Measurements from ENCODE around the gene CLASP2.
"Not testable (repeated sequence)": the region's sequence is repeated elsewhere in the genome, so short reads cannot be mapped to it uniquely, and the experiment has no call there.

CLASP2 gene

GRCh38 chr3:33717866-33718594 is at the start of gene CLASP2:
CLASP2 (minus strand) TSS chr3:33718254; CDS start chr3:33718002, 252 bp downstream.
- DNase-seq: peak; percentile 55

- no peak for DNase-seq
Measured at GRCh38 chr3:33758864-33759263, 40.8 kb upstream of the CLASP2 start.

- no peak for DNase-seq
Measured at GRCh38 chr3:33758281-33758680, 40.2 kb upstream of the CLASP2 start.

GRCh38 chr3:33754391-33754790 is 36.3 kb upstream of the CLASP2 start:
- not testable (repeated sequence) for DNase-seq

GRCh38 chr3:33751336-33751735 is 33.3 kb upstream of the CLASP2 start:
- no peak for DNase-seq

- no peak for DNase-seq
Measured at GRCh38 chr3:33750211-33750548, 32.1 kb upstream of the CLASP2 start.

GRCh38 chr3:33749546-33750210 is 31.6 kb upstream of the CLASP2 start:
- no peak for DNase-seq

GRCh38 chr3:33746416-33747116 is 28.5 kb upstream of the CLASP2 start:
- DNase-seq: no peak

- DNase-seq: no peak
Measured at GRCh38 chr3:33737146-33737545, 19.1 kb upstream of the CLASP2 start.

GRCh38 chr3:33732394-33732793 is 14.3 kb upstream of the CLASP2 start:
- DNase-seq: no peak

GRCh38 chr3:33729993-33730392 is 11.9 kb upstream of the CLASP2 start:
- DNase-seq: no peak

GRCh38 chr3:33724256-33724655 is 6.2 kb upstream of the CLASP2 start:
- no peak for DNase-seq

- no peak for DNase-seq
Measured at GRCh38 chr3:33722626-33723370, 4.7 kb upstream of the CLASP2 start.

GRCh38 chr3:33722191-33722590 is 4.1 kb upstream of the CLASP2 start:
- DNase-seq: no peak

- no peak for DNase-seq
Measured at GRCh38 chr3:33718595-33718907, 497 bp upstream of the CLASP2 start.

GRCh38 chr3:33717616-33717865 is 513 bp downstream of the CLASP2 start:
- DNase-seq: no peak

GRCh38 chr3:33716227-33716626 is 1.8 kb downstream of the CLASP2 start:
- no peak for DNase-seq

GRCh38 chr3:33711100-33711499 is 7.0 kb downstream of the CLASP2 start:
- DNase-seq: no peak

GRCh38 chr3:33706056-33706455 is 12.0 kb downstream of the CLASP2 start:
- DNase-seq: no peak

- no peak for DNase-seq
Measured at GRCh38 chr3:33704891-33705290, 13.2 kb downstream of the CLASP2 start.

- DNase-seq: no peak
Measured at GRCh38 chr3:33699275-33699674, 18.8 kb downstream of the CLASP2 start.

GRCh38 chr3:33694944-33695343 is 23.1 kb downstream of the CLASP2 start:
- DNase-seq: no peak

- DNase-seq: no peak
Measured at GRCh38 chr3:33690341-33690740, 27.7 kb downstream of the CLASP2 start.

Data from SHP77 treated with DMSO at 0.1 percent for 48 hours (cell line).